Adrenal gland (tissue), 12 donors: ENCODE data around the gene STAT3. TPM values are rescaled to one million over a fixed set of nuclear protein-coding genes. Genes with fewer than 3 reads are reported as not detected.

Experiments used
- DNase-seq, 7 donors: peaks; one replicate each; pipeline ENCODE4 v3.0.0-alpha.2; 2019 to 2020
- H3K27ac ChIP-seq, 5 donors: fragments of 200-600 bp; sonication (generic) in 4 of 5; 1 replicate in 3 of 5; 2 replicates in 2 of 5; pipeline versions ENCODE4 v1.5.1 to v1.8.0; 2016 to 2020; ENCODE audit warnings: mild to moderate bottlenecking in 1 of 5
- H3K27me3 ChIP-seq: fragments of 200-600 bp; 2 replicates; pipeline ENCODE4 v1.8.0; 2021
- H3K36me3 ChIP-seq, 2 donors: fragments of 200-600 bp; replicated peaks in 1 of 2; 1 replicate in 1 of 2; 2 replicates in 1 of 2; pipeline versions ENCODE4 v1.5.1 to v1.8.0; 2018 to 2022
- H3K4me1 ChIP-seq, 2 donors: fragments of 200-600 bp; replicated peaks in 1 of 2; 1 replicate in 1 of 2; 2 replicates in 1 of 2; pipeline versions ENCODE4 v1.5.1 to v1.8.0; 2018 to 2021
- H3K4me3 ChIP-seq, 4 donors: fragments of 200-600 bp; sonication (generic) in 3 of 4; one replicate each; pipeline ENCODE4 v1.5.1; 2016 to 2018
- H3K9me3 ChIP-seq, 3 donors: fragments of 200-600 bp; sonication (generic) in 1 of 3; replicated peaks in 1 of 3; 1 replicate in 2 of 3; 2 replicates in 1 of 3; pipeline versions ENCODE4 v1.5.1 to v1.8.0; 2016 to 2021
- CTCF ChIP-seq, 6 experiments: fragments of 450-650 bp in 4 of 6; fragments of 200-600 bp in 2 of 6; sonication (generic) in 1 of 6; IDR thresholded peaks; 1 replicate in 5 of 6; 2 replicates in 1 of 6; pipeline versions ENCODE4 v1.5.1 to v1.8.0; 2016 to 2021; ENCODE audit warnings: antibody characterized with exemption in 6 of 6, mild to moderate bottlenecking in 2 of 6, moderate library complexity in 1 of 6
- POLR2A ChIP-seq, 2 donors: fragments of 450-650 bp; IDR thresholded peaks; one replicate each; pipeline ENCODE4 v1.6.1; 2017; ENCODE audit warnings: antibody characterized with exemption in 2 of 2, mild to moderate bottlenecking in 2 of 2, moderate library complexity in 1 of 2
- WGBS, 4 donors: extraction: QIAGEN DNeasy Blood & Tissue Kit in 2 of 4; methylation state at CpG; one replicate each; pipeline versions ENCODE4 v1.1.5 to v1.1.7; 2013 to 2017; 5-methylcytosine and 5-hydroxymethylcytosine counted together
- intact Hi-C, 2 donors: fragments of 100-400 bp; cut with DNase I; formaldehyde crosslinking; loops; one replicate each; pipeline versions ENCODE4 v1.14.1 to v1.15.0; 2022 to 2023
- polyA plus RNA-seq, 3 donors: library from polyadenylated mRNA; stranded (reverse); fragments of 200-250 nt in 2 of 3; fragments of 350-450 nt in 1 of 3; fragmentation: Illumina TruSeq in 1 of 3; extraction: RNeasy Lipid Tissue Mini Kit (QIAGEN cat#74804) in 1 of 3; gene quantifications; one replicate each; pipeline ENCODE4 v1.2.3, GENCODE V29; 2013 to 2014
- total RNA-seq, 9 donors: library from RNA; depleted of rRNA in 4 of 9; stranded (reverse); fragments of >200 nt in 4 of 9; fragments of 120-200 nt in 1 of 9; fragmentation: NEBNext Ultra II Directional in 1 of 9; extraction: Animal tissue kit (Norgen Biotek cat#: 25700) in 1 of 9; gene quantifications; one replicate each; pipeline versions ENCODE4 v1.1.0 to v1.2.4, GENCODE V29; 2013 to 2023
- donor health status: healthy with polysubstance abuse.
- donor health status: Bipolar disorder and iron deficiency.
- donor health status: DM: yes; HTN: yes; CAD: no.
- donor health status: DM: no; HTN: no; CAD: no.
- donor health status: DM: no; HTN: no; CAD: no.
- donor health status: DM: yes; HTN: yes; CAD: no.

STAT3 gene
- total and polyA plus RNA-seq, 12 donors: 31.0 to 282 (median 160) TPM

GRCh38 chr17:42346481-42346880, 41.8 kb downstream of the STAT3 start:
- no peaks in the 10 kb centered on the region for H3K9me3 ChIP-seq
- WGBS, 4 donors: 72 to 82% (median 80%) methylated on average over 8 of the region's 8 CpGs
- H3K4me1 ChIP-seq: peaks cover 18 to 50% of the 10 kb centered on the region in 2 donors
- DNase-seq: no peak
- peak overlapping the region in 3 of 5 donors; percentile 25 to 87 (median 81) for H3K27ac ChIP-seq
- H3K36me3 ChIP-seq: peaks cover 0 to 51% of the 10 kb centered on the region in 2 donors
- intact Hi-C loops: no loop called here
- H3K27me3 ChIP-seq: no peaks in the 10 kb centered on the region
- no peak overlapping the region for H3K4me3 ChIP-seq
- no peak for TF ChIP-seq CTCF (IDR thresholded peaks at IDR 0.05)
- no peak for TF ChIP-seq POLR2A (IDR thresholded peaks at IDR 0.05)

- intact Hi-C loops: no loop called here
- no peaks in the 10 kb centered on the region for H3K9me3 ChIP-seq
- H3K36me3 ChIP-seq: peaks cover 0 to 61% of the 10 kb centered on the region in 2 donors
- no peaks in the 10 kb centered on the region for H3K27me3 ChIP-seq
- no peak for TF ChIP-seq CTCF (IDR thresholded peaks at IDR 0.05)
- TF ChIP-seq POLR2A (IDR thresholded peaks at IDR 0.05): no peak
- no peak overlapping the region for H3K27ac ChIP-seq
- WGBS, 4 donors: 80 to 84% (median 83%) methylated on average over 13 of the region's 13 CpGs
- no peak overlapping the region for H3K4me3 ChIP-seq
- H3K4me1 ChIP-seq: peaks cover 18 to 50% of the 10 kb centered on the region in 2 donors
- peak in 1 of 7 donors; percentile 38 for DNase-seq
These were observed 42.7 kb downstream of the STAT3 start for GRCh38 chr17:42345396-42346073.

GRCh38 chr17:42342242-42343008, 45.8 kb downstream of the STAT3 start:
- H3K27me3 ChIP-seq: no peaks in the 10 kb centered on the region
- TF ChIP-seq CTCF (IDR thresholded peaks at IDR 0.05): no peak
- TF ChIP-seq POLR2A (IDR thresholded peaks at IDR 0.05): no peak
- peak overlapping the region in 2 of 5 donors; percentile 8 to 64 for H3K27ac ChIP-seq
- peaks cover 0 to 86% of the 10 kb centered on the region in 2 donors for H3K36me3 ChIP-seq
- H3K4me1 ChIP-seq: peaks cover 4 to 21% of the 10 kb centered on the region in 2 donors
- H3K9me3 ChIP-seq: no peaks in the 10 kb centered on the region
- intact Hi-C loops: no loop called here
- peak in 2 of 7 donors; percentile 36 to 40 for DNase-seq
- 71 to 80% (median 77%) methylated on average over 9 of the region's 9 CpGs for WGBS, 4 donors
- H3K4me3 ChIP-seq: no peak overlapping the region

- peak overlapping the region in 1 of 5 donors; percentile 64 for H3K27ac ChIP-seq
- DNase-seq: no peak
- TF ChIP-seq POLR2A (IDR thresholded peaks at IDR 0.05) (no peak), CTCF (IDR thresholded peaks at IDR 0.05) (no peak)
- no peaks in the 10 kb centered on the region for H3K27me3 ChIP-seq
- H3K4me3 ChIP-seq: no peak overlapping the region
- intact Hi-C loops: no loop called here
- no peaks in the 10 kb centered on the region for H3K9me3 ChIP-seq
- H3K36me3 ChIP-seq: peaks cover 0 to 94% of the 10 kb centered on the region in 2 donors
- peaks cover 0 to 12% of the 10 kb centered on the region in 2 donors for H3K4me1 ChIP-seq
- WGBS, 4 donors: 79 to 94% (median 88%) methylated on average over 4 of the region's 4 CpGs
These were observed 46.7 kb downstream of the STAT3 start for GRCh38 chr17:42341568-42341967.
